CD4-positive, alpha-beta T cell treated with Interferon alpha-2 for 1 hour (primary cell): ENCODE measurements around the gene TMEM250.
"Not testable (repeated sequence)": the region's sequence is repeated elsewhere in the genome, so short reads cannot be mapped to it uniquely, and the experiment has no call there.

Experiments used
- DNase-seq, 2 donors: peaks; one replicate each; pipeline ENCODE4 v3.0.0-alpha.2; 2020 to 2022

The TMEM250 gene

GRCh38 chr9:136118320-136119060 lies at the start of gene TMEM250:
TMEM250 (minus strand) TSS chr9:136118875; CDS start chr9:136116900, 1,975 bp downstream.
- peak; percentile 96 to 97 for DNase-seq

GRCh38 chr9:136163248-136163850 lies 44.7 kb upstream of the TMEM250 start:
- DNase-seq, result no peak

DNA sequence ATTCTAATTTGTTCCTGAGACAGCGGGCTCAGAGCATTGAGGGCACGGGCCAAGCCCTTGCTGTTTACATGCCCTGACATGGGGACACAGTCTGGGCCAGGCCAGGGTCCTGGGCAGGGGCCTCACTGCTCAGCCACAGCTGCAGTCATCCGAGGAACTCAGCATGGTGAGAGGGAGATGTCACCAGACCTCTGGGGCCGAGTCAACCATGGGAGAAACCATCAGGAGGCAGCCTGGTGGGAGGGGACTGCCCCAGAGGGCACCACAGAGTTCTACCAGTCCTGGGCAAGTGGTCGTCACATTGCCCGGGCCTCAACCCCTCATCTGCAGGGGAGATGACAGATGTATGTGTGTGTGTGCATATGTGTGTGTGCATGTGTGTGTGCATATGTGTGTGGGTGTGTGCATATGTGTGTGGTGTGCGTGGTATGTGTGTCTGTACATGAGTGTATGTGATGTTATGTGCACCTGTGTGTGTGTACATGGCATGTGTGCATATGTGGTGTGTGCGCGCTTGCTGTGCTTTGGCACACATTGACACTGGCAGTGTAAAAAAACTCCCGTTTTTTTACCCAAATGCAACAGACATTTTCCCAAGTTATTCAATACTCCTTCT lies 42.4 kb upstream of the TMEM250 start:
- no peak for DNase-seq

GRCh38 chr9:136160381-136160841 lies 41.7 kb upstream of the TMEM250 start:
- DNase-seq, result no peak

DNA sequence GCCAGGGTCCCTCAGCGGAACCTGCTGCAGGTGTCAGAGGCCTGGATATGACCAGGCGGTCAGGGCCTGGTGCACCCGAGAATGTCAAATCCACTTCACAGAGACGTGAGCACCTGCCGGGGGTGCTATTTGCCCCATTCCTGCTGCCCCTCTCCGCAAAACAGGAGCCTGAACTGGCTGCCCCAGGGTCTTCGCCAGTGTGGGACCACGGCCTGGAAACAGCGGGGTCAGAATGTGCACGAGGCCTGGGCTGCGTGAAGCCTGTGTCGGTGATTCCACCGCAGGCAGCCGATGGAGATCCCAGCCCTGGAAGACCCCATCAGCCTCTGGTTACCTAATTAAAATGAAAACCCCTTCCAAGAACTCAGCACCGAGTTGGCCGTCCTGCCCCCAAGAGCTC lies 41.2 kb upstream of the TMEM250 start:
- no peak for DNase-seq

DNA sequence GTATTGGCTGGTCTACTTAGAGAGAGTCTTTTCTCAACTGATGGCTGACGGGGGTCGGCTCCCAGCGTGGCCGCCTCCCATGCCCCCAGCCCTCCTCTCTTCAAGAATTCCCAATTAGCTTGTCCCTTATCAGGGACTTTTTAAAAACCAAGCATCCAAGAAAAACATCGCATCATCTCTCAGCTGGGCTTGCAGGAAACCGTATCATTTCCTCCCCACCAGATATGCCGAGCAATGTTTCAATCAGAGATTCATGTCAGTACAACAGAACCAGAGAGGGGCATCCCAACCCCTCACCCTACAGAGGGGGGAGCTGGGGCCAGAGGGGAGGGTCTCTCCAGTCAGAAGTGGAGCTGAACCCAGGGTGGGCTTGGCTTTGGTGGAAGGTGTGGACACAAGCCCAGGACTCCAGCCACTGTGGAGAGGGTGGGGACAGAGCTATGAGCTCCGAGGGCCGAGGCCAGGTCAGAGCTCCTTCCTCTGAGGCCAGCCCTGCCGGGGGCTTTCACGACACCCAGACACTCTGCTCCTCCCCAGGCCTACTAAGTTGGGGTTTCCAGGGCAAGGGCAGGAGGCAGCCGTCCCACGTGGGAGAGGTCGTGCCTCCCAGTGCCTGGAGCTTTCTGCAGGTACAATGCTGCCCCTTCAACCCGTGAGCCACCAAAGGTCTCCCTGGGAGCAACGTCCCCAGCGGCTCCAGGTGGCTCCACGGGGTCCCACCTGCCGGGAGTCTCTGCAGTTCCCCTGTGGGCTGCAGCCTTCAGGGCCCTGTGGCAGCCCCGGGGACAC lies 39.0 kb upstream of the TMEM250 start:
- no peak for DNase-seq

DNA sequence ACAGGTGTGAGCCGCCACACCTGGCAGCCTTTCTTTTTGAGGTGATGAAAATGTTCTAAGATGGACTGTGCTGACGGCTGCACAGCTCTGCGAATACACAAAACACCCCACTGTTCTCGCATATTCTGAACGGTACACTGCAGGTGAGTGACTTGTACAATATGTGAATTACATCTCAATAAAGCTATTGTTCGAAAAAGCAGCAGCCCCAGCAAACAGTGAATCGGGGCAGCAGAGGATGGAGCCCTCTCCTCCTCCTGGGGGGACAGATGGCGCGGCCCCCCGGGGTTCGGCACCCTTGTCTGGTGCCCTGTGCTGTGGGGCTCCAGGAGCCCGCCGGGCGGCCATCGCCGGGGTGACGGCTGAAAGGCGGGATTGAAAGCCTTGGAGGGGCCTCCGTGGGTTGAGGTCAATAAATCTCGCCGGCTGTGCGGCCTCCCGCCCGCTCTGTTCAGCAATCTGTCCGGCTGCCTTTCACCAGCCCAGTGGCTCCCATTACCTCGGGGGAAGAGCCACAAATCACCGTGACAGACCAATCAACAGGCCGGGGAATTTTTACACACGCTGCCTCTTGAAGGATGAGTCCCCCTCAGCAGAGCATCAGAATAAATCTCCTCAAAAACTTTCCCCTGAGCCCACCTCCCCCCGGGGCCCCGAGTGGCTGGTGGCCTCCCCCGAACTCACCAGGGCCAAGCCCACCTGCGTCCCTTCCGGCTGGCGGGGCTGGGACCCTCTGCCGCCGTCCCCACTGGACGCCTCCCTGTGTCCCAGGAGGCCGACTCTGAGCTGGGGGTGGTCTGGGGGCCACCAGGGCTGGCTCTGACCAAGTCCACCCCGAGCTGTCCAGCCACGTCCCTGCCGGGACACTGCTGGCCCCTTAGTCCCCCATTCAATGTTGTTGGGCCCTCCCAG lies 37.8 kb upstream of the TMEM250 start:
- no peak for DNase-seq

DNA sequence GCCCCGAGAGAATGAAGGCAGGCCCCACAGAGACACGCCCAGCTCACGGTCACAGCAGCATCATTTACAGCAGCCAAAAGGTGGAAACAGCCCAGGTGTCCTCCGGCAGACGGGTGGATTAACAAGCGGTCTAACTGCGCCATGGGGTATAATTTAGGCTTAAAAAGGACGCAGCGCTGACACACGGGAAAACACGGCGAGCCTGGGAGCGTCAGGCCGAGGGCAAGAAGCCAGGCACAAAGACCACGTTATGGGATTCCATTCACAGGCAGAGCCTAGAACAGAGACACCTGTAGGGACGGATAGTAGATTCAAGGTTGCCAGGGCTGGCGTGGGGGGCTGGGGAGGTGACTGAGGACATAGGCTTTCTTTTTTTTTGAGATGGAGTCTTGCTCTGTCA lies 36.9 kb upstream of the TMEM250 start:
- DNase-seq, result no peak

GRCh38 chr9:136154943-136155342 lies 36.3 kb upstream of the TMEM250 start:
- DNase-seq, result no peak

DNA sequence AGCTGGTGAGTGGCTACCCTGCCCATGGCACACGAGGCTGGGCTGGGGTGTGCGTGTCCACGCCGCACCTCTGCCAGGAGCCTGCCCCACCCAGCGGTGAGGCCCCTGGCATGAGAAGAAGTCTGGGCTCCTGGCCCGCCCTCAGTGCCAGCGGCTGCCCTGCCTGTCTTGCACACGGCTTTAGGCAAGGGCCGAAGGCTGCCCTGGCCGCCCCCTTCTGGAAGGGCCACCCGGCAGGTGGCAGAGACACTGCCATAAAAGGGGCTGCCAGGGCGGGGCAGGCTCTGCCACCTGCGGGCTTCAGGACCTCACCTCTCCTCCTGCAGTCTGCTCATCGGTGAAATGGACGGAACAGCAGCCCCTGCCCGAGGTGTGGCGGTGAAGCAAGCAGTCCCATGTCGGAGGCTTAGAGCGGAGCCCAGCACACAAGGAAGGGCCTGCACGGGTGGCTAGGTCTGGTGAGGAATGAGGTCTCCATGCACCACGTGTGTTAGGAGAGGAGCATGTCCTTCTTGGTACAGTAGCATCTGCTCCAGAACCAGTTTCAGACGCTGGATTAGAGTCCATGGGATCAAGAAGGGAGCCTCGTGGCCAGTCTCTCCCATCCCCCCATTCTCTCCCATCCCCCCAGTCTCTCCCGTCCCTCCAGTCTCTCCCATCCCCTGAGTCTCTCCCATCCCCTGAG lies 34.8 kb upstream of the TMEM250 start:
- no peak for DNase-seq

DNA sequence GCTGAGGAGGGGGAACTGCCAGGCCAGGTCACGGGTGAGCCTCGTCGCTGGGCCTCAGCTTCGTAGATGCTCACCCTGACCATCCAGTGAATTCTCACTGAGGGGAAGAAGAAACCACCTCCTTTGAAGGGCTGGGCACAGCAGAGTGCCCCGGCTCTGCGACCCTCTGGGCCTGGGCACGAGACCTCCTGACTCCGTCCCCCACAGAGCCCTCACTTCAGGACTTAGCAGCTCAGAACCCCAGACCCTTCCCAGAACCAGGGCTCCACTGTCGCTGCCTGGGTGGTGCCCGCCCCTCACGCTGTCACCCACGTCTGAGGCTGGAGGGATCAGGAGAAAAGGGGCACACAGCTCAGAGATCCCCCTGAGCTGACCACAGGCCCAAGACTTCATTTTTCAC lies 34.3 kb upstream of the TMEM250 start:
- no peak for DNase-seq

GRCh38 chr9:136152543-136152866 lies 33.8 kb upstream of the TMEM250 start:
- no peak for DNase-seq

- DNase-seq, result no peak
Measured at GRCh38 chr9:136151848-136152542, 33.3 kb upstream of the TMEM250 start.

DNA sequence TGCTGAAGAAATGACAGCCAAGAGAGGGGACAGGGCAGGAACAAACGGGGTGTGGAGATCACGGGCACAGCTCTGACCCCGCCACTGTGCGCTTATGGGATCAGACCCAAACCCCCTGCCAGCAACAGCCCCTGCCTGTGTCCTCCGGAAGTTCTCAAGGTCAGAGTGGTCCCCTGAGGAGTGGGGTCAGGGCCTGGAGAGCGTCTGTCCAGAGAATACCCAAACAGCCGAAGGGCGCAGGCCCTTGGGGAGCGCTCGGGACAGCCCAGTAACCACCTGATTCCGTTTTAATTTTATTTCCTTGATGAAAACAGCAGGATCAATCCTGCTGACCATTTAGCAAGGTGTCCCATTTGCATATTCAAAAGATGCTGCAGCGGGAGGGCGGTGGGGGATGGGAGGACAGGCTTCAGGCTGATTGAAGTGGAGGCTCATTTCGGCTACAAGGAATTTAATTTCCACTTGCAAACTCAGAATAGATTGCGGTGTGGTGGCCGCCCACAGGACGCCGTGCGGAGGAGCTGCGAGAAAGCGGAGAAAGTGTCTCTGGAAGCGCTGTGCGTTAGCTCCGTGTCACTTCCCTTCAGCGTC lies 32.6 kb upstream of the TMEM250 start:
- DNase-seq, result no peak

GRCh38 chr9:136150664-136151213 lies 32.1 kb upstream of the TMEM250 start:
- not testable (repeated sequence) for DNase-seq

GRCh38 chr9:136149853-136150252 lies 31.2 kb upstream of the TMEM250 start:
- no peak for DNase-seq

DNA sequence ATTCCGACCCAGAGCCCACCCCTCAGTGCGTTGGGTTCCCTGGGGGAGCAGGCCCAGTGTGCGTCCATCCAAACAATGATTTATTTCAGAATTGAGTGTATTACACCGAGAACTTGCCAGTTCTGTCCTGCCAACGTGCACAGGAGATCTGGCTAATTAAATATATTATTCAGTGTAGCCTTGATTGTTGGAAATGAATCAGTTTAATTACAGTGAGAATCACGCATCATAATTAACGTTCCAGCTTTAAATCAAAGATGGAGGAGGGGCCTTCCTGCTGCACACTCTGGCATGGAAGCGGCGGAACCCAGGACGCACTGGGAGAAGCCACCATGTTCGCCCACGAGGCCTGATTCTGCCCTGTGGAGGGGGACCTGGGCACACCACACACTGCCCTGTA lies 30.7 kb upstream of the TMEM250 start:
- no peak for DNase-seq

DNA sequence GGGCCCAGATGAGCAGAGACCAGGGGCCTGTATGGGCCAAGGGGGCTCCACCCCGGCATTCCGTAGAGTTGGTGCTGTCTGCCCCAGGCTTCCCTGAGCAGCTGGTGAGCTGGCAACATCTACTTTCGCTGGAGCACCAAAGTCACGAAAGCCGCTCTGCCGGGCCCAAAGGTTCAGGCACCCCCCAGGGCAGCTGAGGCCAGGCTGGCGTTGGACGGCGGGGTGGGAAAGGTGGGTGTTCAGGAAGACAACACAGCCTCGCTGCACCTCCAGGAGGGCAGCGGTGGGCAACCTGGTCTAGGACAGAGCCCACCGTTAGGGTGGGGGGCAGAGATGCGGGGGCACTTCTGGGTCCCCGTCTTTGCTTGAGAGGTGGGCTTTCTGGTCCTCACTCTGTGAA lies 30.1 kb upstream of the TMEM250 start:
- DNase-seq, result no peak

DNA sequence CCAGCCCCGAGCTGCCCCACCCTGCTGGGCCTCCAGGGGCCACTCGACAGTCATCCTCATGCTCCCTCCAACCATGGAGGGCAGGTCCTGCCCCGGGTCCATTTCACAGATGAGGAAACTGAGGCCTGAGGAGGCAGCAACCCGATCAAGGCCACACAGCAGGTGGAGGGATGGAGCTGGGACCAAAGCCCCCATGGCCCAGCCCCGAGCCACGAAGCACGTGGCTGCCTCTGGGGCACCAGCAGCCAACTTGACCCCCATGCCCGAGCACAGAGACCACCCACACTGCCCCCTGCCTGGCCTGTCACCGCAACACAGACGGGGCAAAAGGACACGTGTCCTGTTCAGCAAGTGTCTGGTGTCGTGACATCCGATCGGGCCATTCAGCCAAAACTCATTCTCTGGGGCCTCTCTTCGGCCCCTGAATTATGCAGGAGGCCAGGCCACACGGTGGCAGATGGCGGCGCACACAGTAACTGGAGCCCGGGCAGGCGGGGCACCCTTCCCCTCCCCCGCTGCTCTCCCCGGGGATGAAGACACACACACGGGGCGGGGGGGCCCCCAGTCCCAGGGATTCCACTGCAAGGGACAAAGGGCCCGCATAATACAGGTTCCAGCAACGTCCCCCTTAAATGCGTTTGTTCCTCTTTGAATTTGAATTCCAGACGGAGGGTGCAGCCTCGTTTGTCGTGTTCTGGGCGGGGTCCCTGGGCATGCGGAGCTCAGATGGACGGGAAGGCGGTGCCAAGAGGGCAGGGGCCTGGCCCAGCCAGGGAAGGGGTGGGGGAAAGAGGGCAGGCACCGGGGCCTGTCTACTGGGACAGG lies 29.4 kb upstream of the TMEM250 start:
- no peak for DNase-seq
